Mammary epithelial cell (primary cell): ENCODE results near the gene ZSCAN31.

Experiments
- EZH2 ChIP-seq: IDR thresholded peaks from 2 replicates; pipeline ENCODE4 v1.6.1; 2012; ENCODE audit warnings: low read length, inconsistent platforms, borderline replicate concordance
- TF ChIP-seq, protein P1 (sequence below), 2 donors: IDR thresholded peaks in 1 of 2; conservative IDR thresholded peaks in 1 of 2; 2 replicates each; pipeline ENCODE4 v1.5.1; 2011 to 2012; ENCODE audit warnings: inconsistent platforms in 2 of 2, low read length in 2 of 2, mild to moderate bottlenecking in 2 of 2, control low read depth in 1 of 2, low read depth in 1 of 2; ENCODE audit not compliant: insufficient read depth in 1 of 2; ENCODE audit errors: extremely low read depth in 1 of 2

DNA sequence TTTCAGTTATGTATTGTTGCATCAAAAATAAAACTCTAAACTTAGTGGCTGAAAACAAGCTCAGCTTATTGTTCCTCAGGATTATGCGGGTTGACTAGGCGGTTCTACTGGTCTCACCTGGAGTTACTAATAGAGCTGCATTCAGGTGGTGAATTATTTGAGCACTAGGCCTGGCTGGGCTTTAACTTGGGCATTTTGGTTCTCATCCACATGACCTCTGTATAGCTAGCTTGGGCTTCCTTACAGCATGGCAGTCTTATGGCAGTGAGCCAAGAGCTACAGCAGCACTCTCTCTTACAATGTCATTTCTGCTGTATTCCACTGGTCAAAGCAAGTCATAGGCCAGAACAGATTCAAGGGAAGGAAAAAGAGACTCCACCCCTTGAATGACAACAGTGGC, 53.0 kb downstream of the ZSCAN31 start:
- TF ChIP-seq, protein P1, sequence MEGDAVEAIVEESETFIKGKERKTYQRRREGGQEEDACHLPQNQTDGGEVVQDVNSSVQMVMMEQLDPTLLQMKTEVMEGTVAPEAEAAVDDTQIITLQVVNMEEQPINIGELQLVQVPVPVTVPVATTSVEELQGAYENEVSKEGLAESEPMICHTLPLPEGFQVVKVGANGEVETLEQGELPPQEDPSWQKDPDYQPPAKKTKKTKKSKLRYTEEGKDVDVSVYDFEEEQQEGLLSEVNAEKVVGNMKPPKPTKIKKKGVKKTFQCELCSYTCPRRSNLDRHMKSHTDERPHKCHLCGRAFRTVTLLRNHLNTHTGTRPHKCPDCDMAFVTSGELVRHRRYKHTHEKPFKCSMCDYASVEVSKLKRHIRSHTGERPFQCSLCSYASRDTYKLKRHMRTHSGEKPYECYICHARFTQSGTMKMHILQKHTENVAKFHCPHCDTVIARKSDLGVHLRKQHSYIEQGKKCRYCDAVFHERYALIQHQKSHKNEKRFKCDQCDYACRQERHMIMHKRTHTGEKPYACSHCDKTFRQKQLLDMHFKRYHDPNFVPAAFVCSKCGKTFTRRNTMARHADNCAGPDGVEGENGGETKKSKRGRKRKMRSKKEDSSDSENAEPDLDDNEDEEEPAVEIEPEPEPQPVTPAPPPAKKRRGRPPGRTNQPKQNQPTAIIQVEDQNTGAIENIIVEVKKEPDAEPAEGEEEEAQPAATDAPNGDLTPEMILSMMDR (conservative IDR thresholded peaks at IDR 0.05 in 1 of 2, IDR thresholded peaks at IDR 0.05 in 1 of 2; ENCODE audit: extremely low read depth in 1 of 2, insufficient read depth in 1 of 2, low read depth in 1 of 2, low read length in 2 of 2), result no peak
- no peak for TF ChIP-seq EZH2
